ENCODE data around the gene HOXC10. TPM values are rescaled to one million over a fixed set of nuclear protein-coding genes. Genes with fewer than 3 reads are reported as not detected.

HOXC10 gene
- polyA plus RNA-seq, 1 donor, result 57.9 TPM

- DNase-seq, result peak; percentile 83
These were observed 19.5 kb upstream of the HOXC10 start for GRCh38 chr12:53965281-53966084.

GRCh38 chr12:53966085-53966384, 18.9 kb upstream of the HOXC10 start:
- no peak for DNase-seq

- no peak for DNase-seq
These were observed 18.4 kb upstream of the HOXC10 start for GRCh38 chr12:53966385-53967133.

GRCh38 chr12:53967421-53967925, 17.5 kb upstream of the HOXC10 start:
- DNase-seq, result no peak

- no peak for DNase-seq
These were observed 16.5 kb upstream of the HOXC10 start for GRCh38 chr12:53968214-53969127.

GRCh38 chr12:53969588-53970259, 15.2 kb upstream of the HOXC10 start:
- DNase-seq, result no peak

- no peak for DNase-seq
These were observed 14.5 kb upstream of the HOXC10 start for GRCh38 chr12:53970451-53970850.

GRCh38 chr12:53971129-53971528, 13.8 kb upstream of the HOXC10 start:
- DNase-seq, result no peak

GRCh38 chr12:53971686-53972085, 13.3 kb upstream of the HOXC10 start:
- DNase-seq, result no peak

GRCh38 chr12:53972152-53972702, 12.7 kb upstream of the HOXC10 start:
- DNase-seq, result no peak

GRCh38 chr12:53972722-53973235, 12.2 kb upstream of the HOXC10 start, which contains the start of gene HOXC11:
Gene HOXC11 (plus strand): TSS chr12:53973126. CDS start chr12:53973242, 116 bp downstream.
- no peak for DNase-seq

- DNase-seq, result peak; percentile 66
These were observed 11.5 kb upstream of the HOXC10 start for GRCh38 chr12:53973236-53974042.

- peak; percentile 80 for DNase-seq
These were observed 10.6 kb upstream of the HOXC10 start, which contains the start of gene HOTAIR for GRCh38 chr12:53974084-53975063. Gene HOTAIR (minus strand): TSS chr12:53974954.

GRCh38 chr12:53975064-53975471, 9.9 kb upstream of the HOXC10 start:
- peak; percentile 42 for DNase-seq

GRCh38 chr12:53975479-53976152, 9.3 kb upstream of the HOXC10 start:
- peak; percentile 30 for DNase-seq

- peak; percentile 76 for DNase-seq
These were observed 8.6 kb upstream of the HOXC10 start for GRCh38 chr12:53976172-53976822.

- no peak for DNase-seq
These were observed 7.9 kb upstream of the HOXC10 start for GRCh38 chr12:53976823-53977595.
